ENCODE results near the gene THNSL1.

DNA sequence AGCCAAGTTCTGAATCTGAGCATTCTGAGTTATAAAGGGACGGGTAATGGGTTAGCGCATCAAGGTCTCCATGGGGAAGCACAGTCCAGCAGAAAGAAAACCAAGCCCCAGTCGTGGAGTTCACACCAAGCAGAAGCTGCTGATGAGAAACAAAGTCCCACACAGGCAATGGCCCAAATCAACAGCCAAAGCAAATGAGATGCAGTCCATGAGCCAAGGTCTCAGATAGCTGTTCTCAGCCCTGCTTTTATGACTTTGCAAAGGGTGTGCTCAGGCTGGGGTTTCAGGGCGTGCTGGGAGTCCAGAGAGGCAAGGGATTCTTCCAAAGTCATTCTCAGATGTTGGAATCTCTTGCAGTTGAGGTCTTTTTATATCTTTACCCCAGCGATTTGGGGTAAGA, 32.0 kb downstream of the THNSL1 start:
- no peak for TF ChIP-seq GATA3 (IDR thresholded peaks at IDR 0.05; ENCODE audit: low read depth, low read length)
- no peak for TF ChIP-seq GATA2 (IDR thresholded peaks at IDR 0.05; ENCODE audit: low read depth, low read length)
